IPS-15b (cell line): ENCODE results near the gene RPTN.

Experiments used
- H3K27me3 ChIP-seq: one replicate; pipeline ENCODE4 v1.6.1; 2013; ENCODE audit warnings: low read length; ENCODE audit not compliant: control insufficient read depth, insufficient read depth
- H3K36me3 ChIP-seq: one replicate; pipeline ENCODE4 v1.6.1; 2013; ENCODE audit warnings: low read length; ENCODE audit not compliant: control insufficient read depth, insufficient read depth
- H3K4me1 ChIP-seq: one replicate; pipeline ENCODE4 v1.6.1; 2013; ENCODE audit warnings: mild to moderate bottlenecking, low read length; ENCODE audit not compliant: control insufficient read depth, insufficient read depth
- H3K4me3 ChIP-seq: one replicate; pipeline ENCODE4 v1.5.1; 2013; ENCODE audit warnings: low read depth, low read length
- H3K9ac ChIP-seq: one replicate; pipeline ENCODE4 v1.6.1; 2013; ENCODE audit warnings: low read depth, mild to moderate bottlenecking, low read length
- H3K9me3 ChIP-seq: one replicate; pipeline ENCODE4 v1.6.1; 2013; ENCODE audit warnings: mild to moderate bottlenecking, low read length; ENCODE audit not compliant: control insufficient read depth, insufficient read depth

The RPTN gene

GRCh38 chr1:152159144-152159543, at the start of gene RPTN:
TSS of gene RPTN (minus strand) at chr1:152159228. CDS start at chr1:152157889, 1,339 bp downstream.
- no peaks in the 10 kb centered on the region for H3K27me3 ChIP-seq
- H3K9me3 ChIP-seq: peaks cover 4% of the 10 kb centered on the region
- H3K9ac ChIP-seq: no peak within 1 kb of the TSS
- H3K36me3 ChIP-seq: no peaks in the 10 kb centered on the region
- H3K4me1 ChIP-seq: no peaks in the 10 kb centered on the region
- H3K4me3 ChIP-seq: no peak within 1 kb of the TSS

DNA sequence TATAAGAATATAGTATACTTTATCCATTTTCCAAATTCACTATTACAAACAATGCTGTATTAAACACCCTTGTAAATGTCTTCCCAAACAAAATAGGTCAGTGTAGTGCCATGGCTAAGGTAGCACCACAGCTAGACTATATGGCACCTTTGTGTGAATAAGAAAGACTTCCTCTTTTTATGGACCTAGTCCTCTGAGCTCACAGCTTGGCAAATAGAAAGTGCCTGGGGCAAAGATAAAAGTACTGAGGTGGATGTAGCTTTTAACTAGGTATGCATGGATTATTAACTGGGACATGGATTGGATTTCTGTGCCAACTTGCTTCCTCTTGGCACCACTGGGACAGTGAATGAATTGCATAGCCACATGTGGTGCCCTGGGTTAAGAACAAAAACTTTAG, 40.0 kb upstream of the RPTN start:
- Histone ChIP-seq H3K9me3 (peaks cover 9% of the 10 kb centered on the region), H3K4me1 (no peaks in the 10 kb centered on the region), H3K36me3 (no peaks in the 10 kb centered on the region), H3K4me3 (no peak overlapping the region), H3K27me3 (no peaks in the 10 kb centered on the region), H3K9ac (no peak overlapping the region)

DNA sequence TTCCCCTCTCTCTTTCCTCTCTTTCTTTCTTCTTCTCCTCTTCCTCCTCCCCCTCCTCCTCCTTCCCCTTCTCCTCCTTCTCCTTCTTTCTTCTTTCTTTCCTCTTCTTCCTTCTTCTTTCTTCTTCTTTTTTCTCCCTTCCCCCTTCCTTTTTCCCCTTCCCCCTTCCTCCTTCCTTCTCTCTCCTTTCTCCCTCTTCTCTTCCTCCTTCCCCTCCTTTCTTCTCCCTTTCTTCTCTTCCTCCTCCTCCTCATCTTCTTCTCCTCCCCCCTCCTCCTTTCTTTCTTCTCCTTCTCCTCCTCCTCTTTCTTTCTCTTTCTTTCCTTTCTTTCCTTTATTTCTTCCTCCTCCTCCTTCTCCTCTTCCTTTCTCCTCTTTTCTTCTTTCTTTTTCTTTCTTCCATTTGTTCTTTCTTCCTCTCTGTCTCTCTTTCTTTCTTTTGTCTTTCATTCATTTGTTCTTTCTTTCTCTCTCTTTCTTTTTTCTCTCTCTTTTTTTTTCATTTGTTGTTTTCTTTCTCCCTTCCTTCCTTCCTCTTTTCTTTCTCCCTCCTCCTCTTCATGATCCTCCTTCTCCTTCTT, 38.4 kb upstream of the RPTN start:
- peaks cover 6% of the 10 kb centered on the region for H3K9me3 ChIP-seq
- no peaks in the 10 kb centered on the region for H3K36me3 ChIP-seq
- no peaks in the 10 kb centered on the region for H3K27me3 ChIP-seq
- no peak overlapping the region for H3K9ac ChIP-seq
- no peak overlapping the region for H3K4me3 ChIP-seq
- no peaks in the 10 kb centered on the region for H3K4me1 ChIP-seq

GRCh38 chr1:152191711-152192110, 32.7 kb upstream of the RPTN start:
- no peaks in the 10 kb centered on the region for H3K4me1 ChIP-seq
- no peaks in the 10 kb centered on the region for H3K27me3 ChIP-seq
- no peak overlapping the region for H3K4me3 ChIP-seq
- no peaks in the 10 kb centered on the region for H3K36me3 ChIP-seq
- H3K9ac ChIP-seq: no peak overlapping the region
- no peaks in the 10 kb centered on the region for H3K9me3 ChIP-seq

GRCh38 chr1:152191260-152191659, 32.2 kb upstream of the RPTN start:
- Histone ChIP-seq H3K27me3 (no peaks in the 10 kb centered on the region), H3K4me1 (no peaks in the 10 kb centered on the region), H3K9me3 (no peaks in the 10 kb centered on the region), H3K9ac (no peak overlapping the region), H3K4me3 (no peak overlapping the region), H3K36me3 (no peaks in the 10 kb centered on the region)

- no peak overlapping the region for H3K9ac ChIP-seq
- no peaks in the 10 kb centered on the region for H3K36me3 ChIP-seq
- no peaks in the 10 kb centered on the region for H3K27me3 ChIP-seq
- H3K9me3 ChIP-seq: no peaks in the 10 kb centered on the region
- H3K4me3 ChIP-seq: no peak overlapping the region
- H3K4me1 ChIP-seq: no peaks in the 10 kb centered on the region
These were observed 31.6 kb upstream of the RPTN start for GRCh38 chr1:152190589-152190988.

- Histone ChIP-seq H3K36me3 (no peaks in the 10 kb centered on the region), H3K9me3 (no peaks in the 10 kb centered on the region), H3K27me3 (peaks cover 6% of the 10 kb centered on the region), H3K9ac (no peak overlapping the region), H3K4me3 (no peak overlapping the region), H3K4me1 (no peaks in the 10 kb centered on the region)
These were observed 30.8 kb upstream of the RPTN start for GRCh38 chr1:152189657-152190442.

DNA sequence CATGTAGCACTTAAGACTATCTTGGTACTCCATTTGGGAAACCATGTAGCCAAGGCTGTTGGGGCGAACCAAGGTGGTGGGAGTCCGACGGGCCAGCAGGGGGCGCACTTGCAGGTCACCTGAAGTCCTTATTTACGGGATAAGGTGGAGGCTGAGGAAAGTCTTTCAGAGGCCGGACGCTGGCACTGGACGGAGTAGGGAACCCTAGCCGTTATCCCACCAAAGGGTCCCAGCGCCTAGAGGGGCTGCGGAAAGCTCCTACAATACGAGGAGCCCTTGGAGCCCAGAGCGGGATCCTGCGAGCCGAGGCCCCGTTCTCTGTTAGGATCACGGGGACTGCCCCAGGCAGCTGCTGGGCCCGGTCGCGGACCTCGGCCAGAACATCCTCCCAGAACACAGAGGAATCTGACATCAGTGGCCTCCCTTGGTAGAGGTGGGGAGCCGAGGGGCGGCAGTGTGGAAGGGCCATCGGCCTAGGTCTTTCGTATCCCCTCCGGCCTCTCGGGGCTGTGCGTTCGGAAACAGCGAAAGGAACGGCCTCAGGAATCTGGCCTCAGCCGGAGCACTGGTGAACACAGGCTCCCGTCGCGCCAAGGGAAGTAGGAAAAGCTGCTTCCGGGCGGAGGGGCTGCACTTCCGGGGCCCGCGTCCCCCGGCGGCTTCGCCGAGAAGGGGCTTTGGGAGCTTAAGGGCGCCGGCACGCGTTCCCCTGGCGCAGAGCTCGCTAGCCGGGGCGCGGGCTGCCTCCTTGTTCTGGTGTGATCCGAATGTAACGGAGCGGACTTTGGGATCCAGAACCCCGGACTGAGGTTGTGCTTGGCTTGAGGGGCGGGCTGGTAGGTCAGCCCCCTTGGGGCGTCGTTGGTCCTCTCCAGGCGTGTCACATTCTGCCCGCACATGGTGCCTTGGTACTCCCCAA, 29.9 kb upstream of the RPTN start:
- Histone ChIP-seq H3K27me3 (peaks cover 9% of the 10 kb centered on the region), H3K9me3 (no peaks in the 10 kb centered on the region), H3K4me3 (no peak overlapping the region), H3K9ac (no peak overlapping the region), H3K36me3 (no peaks in the 10 kb centered on the region), H3K4me1 (no peaks in the 10 kb centered on the region)

DNA sequence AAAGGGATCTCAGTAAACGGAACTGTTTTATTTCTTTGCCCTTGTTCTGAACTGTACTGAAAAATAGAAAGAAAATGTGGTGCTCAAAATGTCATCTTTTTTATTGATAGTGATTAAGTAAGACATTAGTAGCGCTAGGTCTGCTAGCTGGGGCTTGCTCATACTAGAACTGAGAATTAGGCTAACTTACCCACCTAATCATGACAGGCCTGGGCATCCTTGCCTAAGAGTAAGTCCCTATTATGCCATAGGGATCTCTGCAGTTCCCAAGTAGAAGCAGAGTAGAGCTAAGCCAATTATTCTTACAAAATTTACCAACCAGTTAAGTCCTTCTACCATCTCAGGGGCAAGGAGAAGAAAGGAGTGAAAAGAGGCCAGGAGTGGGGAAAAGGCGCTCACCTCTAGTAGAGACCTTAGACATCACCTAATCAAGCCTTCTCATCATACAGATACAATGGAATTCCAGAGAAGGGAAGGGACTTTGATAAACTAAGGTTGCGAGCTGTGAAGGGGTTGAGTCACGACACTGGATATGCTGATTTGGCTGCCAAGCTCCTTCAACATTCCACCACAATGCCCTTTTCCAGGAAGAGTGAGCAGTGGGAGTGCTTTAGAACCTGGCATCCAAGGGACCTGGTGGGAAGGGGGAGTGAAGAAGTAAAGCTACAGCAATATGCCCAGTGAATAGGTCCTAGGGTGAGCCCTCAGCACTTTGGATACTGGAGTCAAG, 27.7 kb upstream of the RPTN start:
- no peak overlapping the region for H3K9ac ChIP-seq
- H3K27me3 ChIP-seq: peaks cover 9% of the 10 kb centered on the region
- no peaks in the 10 kb centered on the region for H3K9me3 ChIP-seq
- no peaks in the 10 kb centered on the region for H3K36me3 ChIP-seq
- H3K4me1 ChIP-seq: no peaks in the 10 kb centered on the region
- H3K4me3 ChIP-seq: no peak overlapping the region

GRCh38 chr1:152185544-152186391, 26.7 kb upstream of the RPTN start:
- Histone ChIP-seq H3K36me3 (no peaks in the 10 kb centered on the region), H3K27me3 (peaks cover 9% of the 10 kb centered on the region), H3K4me1 (no peaks in the 10 kb centered on the region), H3K9ac (no peak overlapping the region), H3K9me3 (no peaks in the 10 kb centered on the region), H3K4me3 (no peak overlapping the region)
